ENCODE results near the gene NBR1. TPM values are rescaled to one million over a fixed set of nuclear protein-coding genes. Genes with fewer than 3 reads are reported as not detected.
"Not testable (repeated sequence)": the region's sequence is repeated elsewhere in the genome, so short reads cannot be mapped to it uniquely, and the experiment has no call there.

NBR1 gene
- total RNA-seq, 2 donors from 2014 or later, result 120 to 156 TPM

GRCh38 chr17:43239597-43239996, 68.6 kb downstream of the NBR1 start:
- H3K27ac ChIP-seq; H3K36me3 ChIP-seq; H3K27me3 ChIP-seq (replicated peaks; ENCODE audit: insufficient read depth); DNase-seq (ENCODE audit: low spot score); H3K4me1 ChIP-seq (replicated peaks); H3K9me3 ChIP-seq; intact Hi-C loops (cut with DNase I); H3K4me3 ChIP-seq: not testable (repeated sequence)
- WGBS, result no CpG with 5 or more reads among the region's 26 CpGs

GRCh38 chr17:43240596-43241352, 69.8 kb downstream of the NBR1 start:
- H3K27ac ChIP-seq; H3K4me3 ChIP-seq; H3K36me3 ChIP-seq; DNase-seq (ENCODE audit: low spot score); H3K9me3 ChIP-seq; H3K4me1 ChIP-seq (replicated peaks); H3K27me3 ChIP-seq (replicated peaks; ENCODE audit: insufficient read depth); intact Hi-C loops (cut with DNase I): not testable (repeated sequence)
- no CpG with 5 or more reads among the region's 34 CpGs for WGBS

- peak overlapping the region in 1 of 2 donors; percentile 59 for H3K27ac ChIP-seq
- H3K36me3 ChIP-seq; H3K9me3 ChIP-seq; intact Hi-C loops (cut with DNase I); DNase-seq (ENCODE audit: low spot score); H3K27me3 ChIP-seq (replicated peaks; ENCODE audit: insufficient read depth); H3K4me1 ChIP-seq (replicated peaks); H3K4me3 ChIP-seq: not testable (repeated sequence)
- WGBS, result 5% methylated on average over 18 of the region's 23 CpGs
These were observed 75.4 kb downstream of the NBR1 start for GRCh38 chr17:43246456-43246855.

Small RNA genes within 50 kb of the gene (small RNA-seq; reads per million reads assigned to genes)
- gene AC060780.2 (0 reads per million in 2 donors), gene AC060780.3 (0 reads per million in 2 donors), gene AC135721.1 (0 reads per million in 2 donors), gene RF00004 (0 reads per million in 2 donors), gene RNU2-1 (0 reads per million in 2 donors)

Other genes starting within 250 kb of the NBR1 start
- gene AARSD1, start 206.8 kb upstream of the NBR1 start, total RNA-seq, result 10 to 100 TPM; 34.2 to 48.4 TPM
- 1 to 10 TPM; 3.4 to 3.9 TPM for gene PTGES3L, start 191.1 kb upstream of the NBR1 start, total RNA-seq
- 10 to 100 TPM; 26.7 to 28.5 TPM for gene RUNDC1, start 190.6 kb upstream of the NBR1 start, total RNA-seq
- 1,000 to 10,000 TPM in 1 of 2 donors, 100 to 1,000 TPM in 1; 571 to 1,082 TPM for gene RPL27, start 172.8 kb upstream of the NBR1 start, total RNA-seq
- gene IFI35, start 164.4 kb upstream of the NBR1 start, total RNA-seq, result 10 to 100 TPM; 35.6 to 40.1 TPM
- gene VAT1, start 148.8 kb upstream of the NBR1 start, total RNA-seq, result 100 to 1,000 TPM in 1 of 2 donors, 10 to 100 TPM in 1; 89.1 to 255 TPM
- 1 to 10 TPM; 1.6 to 4.3 TPM for gene RND2, start 146.0 kb upstream of the NBR1 start, total RNA-seq
- 10 to 100 TPM in 1 of 2 donors, 1 to 10 TPM in 1; 9.1 to 12.8 TPM for gene BRCA1, start 45.9 kb upstream of the NBR1 start, total RNA-seq
- gene TMEM106A, start 40.7 kb downstream of the NBR1 start, total RNA-seq, result 1 to 10 TPM; 2.6 to 8.0 TPM
- gene CCDC200, start 57.4 kb downstream of the NBR1 start, total RNA-seq, result 1 to 10 TPM in 1 of 2 donors, not detected in 1; 2.7 TPM
- not detected for gene RNU2-1, start 62.8 kb downstream of the NBR1 start, total RNA-seq
- 10 to 100 TPM in 1 of 2 donors, 1 to 10 TPM in 1; 4.8 to 17.2 TPM for gene ARL4D, start 227.8 kb downstream of the NBR1 start, total RNA-seq